CD4-positive, alpha-beta T cell (primary cell): ENCODE measurements around the gene MPP3. TPM values are rescaled to one million over a fixed set of nuclear protein-coding genes. Genes with fewer than 3 reads are reported as not detected.
A peak's percentile ranks its signal among the peaks of the same experiment; 100 is the strongest.

Experiments
- ATAC-seq: fragments of 200-7000 bp; cut with Tn5 transposase; one replicate; pipeline ENCODE4 v1.10.0; 2022; ENCODE audit warnings: mild to moderate bottlenecking; ENCODE audit not compliant: poor library complexity
- CTCF ChIA-PET: fragments of 350-600 bp; sonication (Branson Sonifier 250); formaldehyde crosslinking; loops from one replicate; lab custom pipeline; 2021; ENCODE audit warnings: antibody characterized with exemption, inconsistent platforms; lab: Charles Lee
- POLR2A ChIA-PET: fragments of 350-600 bp; sonication (Branson Sonifier 250); formaldehyde crosslinking; loops from one replicate; lab custom pipeline; 2021; ENCODE audit warnings: antibody characterized with exemption, inconsistent platforms; lab: Charles Lee
- DNase-seq, 14 experiments: peaks; one replicate each; pipeline ENCODE4 v3.0.0-alpha.2; 2013 to 2020; ENCODE audit warnings: mixed read lengths in 2 of 14
- H3K27ac ChIP-seq, 2 donors: one replicate each; pipeline versions ENCODE4 v1.5.1 to v1.7.0; 2013; ENCODE audit warnings: low read length in 2 of 2, low read depth in 1 of 2, mild to moderate bottlenecking in 1 of 2
- H3K27me3 ChIP-seq, 2 experiments: 1 replicate in 1 of 2; 2 replicates in 1 of 2; pipeline versions ENCODE4 v1.6.1 to v1.7.0; 2013; ENCODE audit warnings: low read length in 2 of 2, control low read depth in 1 of 2, mild to moderate bottlenecking in 1 of 2, moderate library complexity in 1 of 2; ENCODE audit not compliant: insufficient read depth in 2 of 2, control insufficient read depth in 1 of 2
- H3K36me3 ChIP-seq: one replicate; pipeline ENCODE4 v1.6.1; 2013; ENCODE audit warnings: low read length, control low read depth; ENCODE audit not compliant: insufficient read depth
- H3K4me1 ChIP-seq: one replicate; pipeline ENCODE4 v1.6.1; 2013; ENCODE audit warnings: low read length, control low read depth; ENCODE audit not compliant: insufficient read depth
- H3K4me3 ChIP-seq: one replicate; pipeline ENCODE4 v1.5.1; 2013; ENCODE audit warnings: mild to moderate bottlenecking, low read length, moderate library complexity
- H3K9me3 ChIP-seq, 2 experiments: 1 replicate in 1 of 2; 2 replicates in 1 of 2; pipeline versions ENCODE4 v1.6.1 to v1.7.0; 2013; ENCODE audit warnings: low read length in 2 of 2, mild to moderate bottlenecking in 2 of 2, control low read depth in 1 of 2, moderate library complexity in 1 of 2; ENCODE audit not compliant: control insufficient read depth in 1 of 2, insufficient read depth in 1 of 2
- H3K27ac Mint-ChIP-seq: one replicate; pipeline ENCODE4 v1.8.0; 2020; ENCODE audit warnings: mixed read lengths
- H3K27me3 Mint-ChIP-seq: one replicate; pipeline ENCODE4 v1.8.0; 2021; ENCODE audit warnings: mixed read lengths
- H3K36me3 Mint-ChIP-seq: one replicate; pipeline ENCODE4 v1.8.0; 2021; ENCODE audit warnings: low read depth, mixed read lengths
- H3K4me1 Mint-ChIP-seq: one replicate; pipeline ENCODE4 v1.8.0; 2021; ENCODE audit warnings: low read depth, mixed read lengths
- H3K4me3 Mint-ChIP-seq: one replicate; pipeline ENCODE4 v1.8.0; 2020; ENCODE audit warnings: mild to moderate bottlenecking, mixed read lengths
- H3K9me3 Mint-ChIP-seq: one replicate; pipeline ENCODE4 v1.8.0; 2020; ENCODE audit warnings: mixed read lengths
- intact Hi-C, 2 experiments: fragments of 100-400 bp; cut with DNase I in 1 of 2; cut with micrococcal nuclease in 1 of 2; formaldehyde crosslinking; loops; one replicate each; pipeline versions ENCODE4 v1.15.1 to v1.9.0; 2023 to 2025; cut with DNase I, micrococcal nuclease
- total RNA-seq, 174 experiments: library from RNA in 2 of 174; stranded (reverse) in 2 of 174; gene quantifications; one replicate each; pipeline ENCODE4 v1.2.3 and lab custom pipeline; 2021 to 2026
- TF ChIP-seq, protein P1 (sequence below): fragments of 200-600 bp; IDR thresholded peaks from one replicate; pipeline ENCODE4 v1.8.0; 2022; ENCODE audit warnings: antibody characterized with exemption, mild to moderate bottlenecking

MPP3 gene
- total RNA-seq, 2 experiments from 2014 or later, result 0.14 TPM; not detected in 1

DNA sequence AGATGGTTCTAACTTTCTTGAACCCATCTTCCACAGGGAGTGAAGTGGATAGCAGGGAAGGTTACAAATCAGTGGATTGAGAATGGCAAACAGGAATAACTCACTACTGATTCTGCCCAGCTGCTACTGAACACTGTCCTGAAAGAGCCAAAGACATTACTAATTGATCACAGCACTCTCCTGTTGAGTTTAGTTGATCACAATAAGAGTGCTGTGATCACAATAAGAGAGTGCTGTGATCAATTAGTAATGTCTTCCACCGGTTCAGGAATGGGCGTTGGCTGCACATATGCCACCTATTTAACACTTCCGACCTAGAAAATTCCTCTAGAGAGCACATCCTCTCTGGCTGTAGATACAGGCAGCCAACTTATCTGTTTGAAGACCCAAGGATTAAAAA, 41.4 kb downstream of the MPP3 start:
- Mint-ChIP-seq H3K27me3 (peaks cover 47% of the 10 kb centered on the region), H3K4me1 (peaks cover 10% of the 10 kb centered on the region), H3K9me3 (no peaks in the 10 kb centered on the region), H3K27ac (no peak overlapping the region), H3K4me3 (no peak overlapping the region), H3K36me3 (no peaks in the 10 kb centered on the region)
- TF ChIP-seq, protein P1, sequence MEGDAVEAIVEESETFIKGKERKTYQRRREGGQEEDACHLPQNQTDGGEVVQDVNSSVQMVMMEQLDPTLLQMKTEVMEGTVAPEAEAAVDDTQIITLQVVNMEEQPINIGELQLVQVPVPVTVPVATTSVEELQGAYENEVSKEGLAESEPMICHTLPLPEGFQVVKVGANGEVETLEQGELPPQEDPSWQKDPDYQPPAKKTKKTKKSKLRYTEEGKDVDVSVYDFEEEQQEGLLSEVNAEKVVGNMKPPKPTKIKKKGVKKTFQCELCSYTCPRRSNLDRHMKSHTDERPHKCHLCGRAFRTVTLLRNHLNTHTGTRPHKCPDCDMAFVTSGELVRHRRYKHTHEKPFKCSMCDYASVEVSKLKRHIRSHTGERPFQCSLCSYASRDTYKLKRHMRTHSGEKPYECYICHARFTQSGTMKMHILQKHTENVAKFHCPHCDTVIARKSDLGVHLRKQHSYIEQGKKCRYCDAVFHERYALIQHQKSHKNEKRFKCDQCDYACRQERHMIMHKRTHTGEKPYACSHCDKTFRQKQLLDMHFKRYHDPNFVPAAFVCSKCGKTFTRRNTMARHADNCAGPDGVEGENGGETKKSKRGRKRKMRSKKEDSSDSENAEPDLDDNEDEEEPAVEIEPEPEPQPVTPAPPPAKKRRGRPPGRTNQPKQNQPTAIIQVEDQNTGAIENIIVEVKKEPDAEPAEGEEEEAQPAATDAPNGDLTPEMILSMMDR, result no peak
- CTCF ChIA-PET, result interaction anchor here (0.7 kb wide), 2 partner anchors 118 to 1404 kb away, joined by 3 read pairs; no protein-coding TSS in a partner anchor
- intact Hi-C loops, result no loop called here
- Histone ChIP-seq H3K27ac (no peak overlapping the region), H3K9me3 (no peaks in the 10 kb centered on the region), H3K36me3 (no peaks in the 10 kb centered on the region), H3K4me3 (no peak overlapping the region), H3K4me1 (no peaks in the 10 kb centered on the region), H3K27me3 (peaks cover 0 to 2% of the 10 kb centered on the region in 2 experiments)
- ATAC-seq (no peak), DNase-seq (peak in 1 of 14 experiments; percentile 49)
- POLR2A ChIA-PET, result no interaction called here

DNA sequence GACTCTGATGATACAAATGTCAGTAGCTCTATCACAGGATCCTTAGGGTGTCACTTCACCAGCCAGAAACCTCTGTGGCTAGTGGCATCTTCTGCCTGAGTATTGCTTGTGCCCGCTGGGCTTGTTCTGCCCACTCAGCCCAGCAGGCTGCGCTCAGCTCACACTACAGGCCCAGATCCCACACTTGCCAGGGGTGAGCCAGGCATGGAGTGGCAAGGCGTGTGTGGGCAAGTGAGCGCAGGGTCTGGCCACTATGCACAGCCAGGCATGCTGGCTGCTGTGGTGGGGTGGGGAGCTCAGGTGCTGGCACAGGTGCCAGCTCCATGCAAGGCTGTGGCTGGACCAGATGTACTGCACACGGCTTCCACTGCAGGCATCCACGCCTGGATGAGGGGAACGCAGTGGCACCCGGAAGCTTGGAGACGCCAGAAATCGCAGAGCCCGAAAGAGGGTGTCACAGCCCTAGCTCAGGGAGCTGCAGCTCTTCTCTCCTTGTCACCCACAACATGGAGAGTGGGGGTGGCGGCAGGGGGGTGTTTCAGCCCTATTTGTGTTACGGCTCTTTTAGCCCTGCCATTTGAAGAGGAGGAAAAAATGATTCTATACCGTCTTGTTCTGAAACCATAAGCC, 42.5 kb downstream of the MPP3 start:
- TF ChIP-seq, protein P1, result no peak
- Histone ChIP-seq H3K4me3 (no peak overlapping the region), H3K36me3 (no peaks in the 10 kb centered on the region), H3K27me3 (peaks cover 0 to 4% of the 10 kb centered on the region in 2 experiments), H3K9me3 (no peaks in the 10 kb centered on the region), H3K27ac (no peak overlapping the region), H3K4me1 (no peaks in the 10 kb centered on the region)
- CTCF ChIA-PET, result interaction anchor here (1.0 kb wide), 1 partner anchor 25 kb away, joined by 3 read pairs; no protein-coding TSS in a partner anchor
- POLR2A ChIA-PET, result interaction anchor here (0.6 kb wide), 1 partner anchor 11 kb away, joined by 3 read pairs; the partner anchor contains the start of gene DUSP3
- Mint-ChIP-seq H3K9me3 (no peaks in the 10 kb centered on the region), H3K27me3 (peaks cover 43% of the 10 kb centered on the region), H3K4me1 (peaks cover 10% of the 10 kb centered on the region), H3K36me3 (no peaks in the 10 kb centered on the region), H3K4me3 (no peak overlapping the region), H3K27ac (no peak overlapping the region)
- intact Hi-C loops, result no loop called here
- DNase-seq (no peak), ATAC-seq (no peak)

DNA sequence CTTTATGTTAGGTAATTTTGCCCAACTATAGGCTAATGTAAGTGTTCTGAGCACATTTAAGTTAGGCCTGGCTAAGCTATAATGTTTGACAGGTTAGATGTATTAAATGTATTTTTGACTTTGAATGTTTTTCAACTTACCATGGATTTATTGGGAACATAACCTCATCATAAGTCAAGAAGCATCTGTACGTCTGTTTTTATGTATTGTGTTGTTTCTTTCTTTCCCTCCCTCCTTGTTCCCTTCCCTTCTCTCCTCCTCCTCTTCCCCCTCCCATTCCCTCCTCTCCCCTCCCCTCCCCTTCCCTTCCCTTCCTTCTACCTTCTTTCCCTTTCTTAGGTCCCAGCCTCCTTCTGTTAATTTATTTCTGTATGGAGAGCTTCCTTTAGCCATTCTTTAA, 43.5 kb downstream of the MPP3 start:
- no peak for DNase-seq
- CTCF ChIA-PET, result interaction anchor here (1.0 kb wide), 1 partner anchor 24 kb away, joined by 3 read pairs; no protein-coding TSS in a partner anchor
- H3K27ac ChIP-seq, result no peak overlapping the region
- peaks cover 0 to 4% of the 10 kb centered on the region in 2 experiments for H3K27me3 ChIP-seq
- Mint-ChIP-seq H3K36me3 (no peaks in the 10 kb centered on the region), H3K27me3 (peaks cover 45% of the 10 kb centered on the region), H3K27ac (no peak overlapping the region), H3K9me3 (no peaks in the 10 kb centered on the region), H3K4me3 (no peak overlapping the region), H3K4me1 (peaks cover 10% of the 10 kb centered on the region)
- H3K36me3 ChIP-seq, result no peaks in the 10 kb centered on the region
- intact Hi-C loops, result no loop called here
- TF ChIP-seq, protein P1, result no peak
- no peaks in the 10 kb centered on the region for H3K9me3 ChIP-seq
- no peak for ATAC-seq
- H3K4me3 ChIP-seq, result no peak overlapping the region
- no peaks in the 10 kb centered on the region for H3K4me1 ChIP-seq
- POLR2A ChIA-PET, result interaction anchor here (0.6 kb wide), 1 partner anchor 11 kb away, joined by 3 read pairs; the partner anchor contains the start of gene DUSP3
